Progenitor cell of endocrine pancreas (in vitro differentiated cells): ENCODE results near the gene IFT80. TPM values are rescaled to one million over a fixed set of nuclear protein-coding genes. Genes with fewer than 3 reads are reported as not detected.

Experiments used
- DNase-seq: peaks from one replicate; pipeline ENCODE4 v3.0.0; 2021; ENCODE audit warnings: low spot score; ENCODE audit not compliant: unreplicated experiment
- H3K27ac Mint-ChIP-seq: 2 replicates; pipeline ENCODE4 v1.8.0; 2021; ENCODE audit warnings: mild to moderate bottlenecking, moderate library complexity, mixed read lengths
- H3K27me3 Mint-ChIP-seq: 2 replicates; pipeline ENCODE4 v1.8.0; 2021; ENCODE audit warnings: mixed read lengths
- H3K36me3 Mint-ChIP-seq: 2 replicates; pipeline ENCODE4 v1.8.0; 2022; ENCODE audit warnings: mixed read lengths; ENCODE audit not compliant: insufficient read depth
- H3K4me1 Mint-ChIP-seq: 2 replicates; pipeline ENCODE4 v1.8.0; 2021; ENCODE audit warnings: low read depth, mixed read lengths
- H3K4me3 Mint-ChIP-seq: 2 replicates; pipeline ENCODE4 v1.8.0; 2021; ENCODE audit warnings: low read depth, mild to moderate bottlenecking, moderate library complexity, mixed read lengths
- H3K9me3 Mint-ChIP-seq: 2 replicates; pipeline ENCODE4 v1.8.0; 2021; ENCODE audit warnings: low read depth, mixed read lengths
- total RNA-seq: library from RNA; stranded (reverse); gene quantifications from 2 replicates; pipeline ENCODE4 v1.2.1, GENCODE V29; 2021
- TF ChIP-seq, protein P1 (sequence below): fragments of 200-600 bp; sonication (generic); IDR thresholded peaks from one replicate; pipeline ENCODE4 v1.5.0; 2021; ENCODE audit warnings: antibody characterized with exemption, mild to moderate bottlenecking; ENCODE audit not compliant: unreplicated experiment

The IFT80 gene
- total RNA-seq, 1 donor from 2014 or later, result 48.1 TPM

DNA sequence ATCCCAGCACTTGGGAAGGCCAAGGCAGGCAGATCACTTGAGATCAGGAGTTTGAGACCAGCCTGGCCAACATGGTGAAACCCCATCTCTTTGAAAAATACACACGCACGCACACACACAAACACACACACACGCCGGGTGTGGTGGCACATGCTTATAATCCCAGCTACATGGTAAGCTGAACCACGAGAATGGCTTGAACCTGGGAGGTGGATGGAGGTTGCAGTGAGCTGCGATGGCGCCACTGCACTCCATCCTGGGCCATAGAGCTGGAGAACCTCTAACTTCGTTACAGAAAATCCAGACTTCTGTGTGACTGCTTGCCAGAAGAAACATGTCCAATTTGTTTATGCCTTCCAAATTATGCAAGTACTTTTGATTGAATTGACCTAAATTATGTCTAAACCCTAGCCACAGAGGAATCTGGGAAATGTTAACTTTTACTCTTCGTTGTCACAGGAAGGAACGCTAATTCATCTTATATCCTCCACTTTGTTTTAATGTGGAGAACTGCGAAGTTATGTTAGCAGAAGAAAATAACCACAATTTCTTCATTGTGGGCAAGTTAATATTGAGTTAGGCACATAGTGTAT, 28.9 kb upstream of the IFT80 start:
- H3K9me3 Mint-ChIP-seq, result no peaks in the 10 kb centered on the region
- TF ChIP-seq, protein P1, sequence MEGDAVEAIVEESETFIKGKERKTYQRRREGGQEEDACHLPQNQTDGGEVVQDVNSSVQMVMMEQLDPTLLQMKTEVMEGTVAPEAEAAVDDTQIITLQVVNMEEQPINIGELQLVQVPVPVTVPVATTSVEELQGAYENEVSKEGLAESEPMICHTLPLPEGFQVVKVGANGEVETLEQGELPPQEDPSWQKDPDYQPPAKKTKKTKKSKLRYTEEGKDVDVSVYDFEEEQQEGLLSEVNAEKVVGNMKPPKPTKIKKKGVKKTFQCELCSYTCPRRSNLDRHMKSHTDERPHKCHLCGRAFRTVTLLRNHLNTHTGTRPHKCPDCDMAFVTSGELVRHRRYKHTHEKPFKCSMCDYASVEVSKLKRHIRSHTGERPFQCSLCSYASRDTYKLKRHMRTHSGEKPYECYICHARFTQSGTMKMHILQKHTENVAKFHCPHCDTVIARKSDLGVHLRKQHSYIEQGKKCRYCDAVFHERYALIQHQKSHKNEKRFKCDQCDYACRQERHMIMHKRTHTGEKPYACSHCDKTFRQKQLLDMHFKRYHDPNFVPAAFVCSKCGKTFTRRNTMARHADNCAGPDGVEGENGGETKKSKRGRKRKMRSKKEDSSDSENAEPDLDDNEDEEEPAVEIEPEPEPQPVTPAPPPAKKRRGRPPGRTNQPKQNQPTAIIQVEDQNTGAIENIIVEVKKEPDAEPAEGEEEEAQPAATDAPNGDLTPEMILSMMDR, result no peak
- H3K27me3 Mint-ChIP-seq, result no peaks in the 10 kb centered on the region
- peaks cover 18% of the 10 kb centered on the region for H3K36me3 Mint-ChIP-seq
- DNase-seq, result no peak
- no peak overlapping the region for H3K4me3 Mint-ChIP-seq
- no peaks in the 10 kb centered on the region for H3K4me1 Mint-ChIP-seq
- H3K27ac Mint-ChIP-seq, result no peak overlapping the region

DNA sequence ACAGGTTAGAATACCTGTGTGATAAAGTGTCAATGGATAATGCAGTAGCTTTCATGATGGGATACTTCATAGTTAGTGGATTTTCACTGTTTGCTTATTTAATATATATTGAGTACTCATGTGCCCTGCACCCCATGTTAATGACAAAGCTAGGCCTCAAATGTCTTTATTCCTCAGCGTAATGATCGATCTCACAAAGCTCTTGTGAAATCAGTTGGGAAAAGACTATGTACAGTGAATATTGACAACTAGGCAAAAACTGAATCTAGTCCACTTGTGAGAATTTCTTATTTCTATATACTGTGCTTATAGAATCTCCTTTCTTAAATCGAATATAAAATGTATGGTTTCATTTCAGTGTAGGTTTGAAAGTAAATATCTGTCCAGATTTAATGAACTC, 18.3 kb upstream of the IFT80 start:
- no peak overlapping the region for H3K27ac Mint-ChIP-seq
- H3K4me3 Mint-ChIP-seq, result no peak overlapping the region
- no peaks in the 10 kb centered on the region for H3K4me1 Mint-ChIP-seq
- DNase-seq, result no peak
- H3K27me3 Mint-ChIP-seq, result no peaks in the 10 kb centered on the region
- TF ChIP-seq, protein P1, result no peak
- no peaks in the 10 kb centered on the region for H3K9me3 Mint-ChIP-seq
- H3K36me3 Mint-ChIP-seq, result peaks cover 12% of the 10 kb centered on the region

DNA sequence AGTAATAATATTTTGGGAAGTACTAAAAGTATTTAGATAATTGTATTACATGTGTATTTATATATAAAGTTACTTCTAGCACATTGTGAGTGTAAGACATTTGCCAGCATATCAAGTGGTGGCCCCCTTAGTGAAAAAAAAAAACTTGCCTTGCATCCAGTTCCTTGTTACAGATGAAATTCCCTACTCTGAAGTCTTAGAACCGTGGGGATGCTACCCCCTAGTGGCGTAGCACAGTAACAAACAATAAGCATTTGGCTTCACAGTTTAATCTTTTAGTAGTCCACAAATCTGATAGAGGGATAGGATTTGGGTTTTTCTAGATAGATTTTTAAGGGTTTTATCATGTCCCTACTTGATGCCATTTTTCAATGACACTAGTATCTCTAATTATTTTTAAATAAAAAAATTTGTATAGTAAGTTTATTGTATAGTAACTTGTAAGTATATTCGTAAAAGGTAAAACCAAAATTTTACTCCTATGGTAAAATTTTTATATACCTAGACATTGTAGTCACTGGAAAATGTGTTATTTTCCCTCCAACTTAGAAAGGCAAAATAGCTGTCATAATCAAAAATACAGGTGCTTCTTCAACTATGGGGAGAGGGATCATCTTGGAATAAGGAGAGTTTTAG, 14.7 kb upstream of the IFT80 start:
- Mint-ChIP-seq H3K36me3 (peaks cover 11% of the 10 kb centered on the region), H3K9me3 (no peaks in the 10 kb centered on the region), H3K4me3 (no peak overlapping the region), H3K27me3 (no peaks in the 10 kb centered on the region), H3K4me1 (no peaks in the 10 kb centered on the region), H3K27ac (no peak overlapping the region)
- TF ChIP-seq, protein P1, result peak; percentile 94
- peak; percentile 51 for DNase-seq

DNA sequence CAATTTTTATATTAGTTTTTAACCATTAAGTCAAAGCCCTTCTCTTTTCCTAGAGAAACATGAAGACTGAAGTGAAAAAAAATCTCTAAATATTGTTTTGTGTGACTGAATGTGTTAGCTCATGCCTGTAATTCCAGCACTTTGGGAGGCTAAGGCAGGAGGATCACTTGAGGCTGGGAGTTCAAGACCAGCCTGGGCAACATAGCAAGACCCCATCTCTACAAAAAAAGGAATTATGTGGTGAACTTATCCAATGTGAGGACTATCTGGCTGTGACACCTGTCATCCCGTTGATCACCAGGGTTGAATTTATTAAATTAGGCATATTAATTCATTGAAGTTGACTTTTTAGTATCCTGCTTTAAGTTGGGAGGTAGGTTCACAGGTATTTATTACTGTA, 13.5 kb upstream of the IFT80 start:
- Mint-ChIP-seq H3K9me3 (no peaks in the 10 kb centered on the region), H3K4me1 (no peaks in the 10 kb centered on the region), H3K27ac (no peak overlapping the region), H3K27me3 (no peaks in the 10 kb centered on the region), H3K36me3 (peaks cover 11% of the 10 kb centered on the region), H3K4me3 (no peak overlapping the region)
- DNase-seq, result no peak
- TF ChIP-seq, protein P1, result no peak

DNA sequence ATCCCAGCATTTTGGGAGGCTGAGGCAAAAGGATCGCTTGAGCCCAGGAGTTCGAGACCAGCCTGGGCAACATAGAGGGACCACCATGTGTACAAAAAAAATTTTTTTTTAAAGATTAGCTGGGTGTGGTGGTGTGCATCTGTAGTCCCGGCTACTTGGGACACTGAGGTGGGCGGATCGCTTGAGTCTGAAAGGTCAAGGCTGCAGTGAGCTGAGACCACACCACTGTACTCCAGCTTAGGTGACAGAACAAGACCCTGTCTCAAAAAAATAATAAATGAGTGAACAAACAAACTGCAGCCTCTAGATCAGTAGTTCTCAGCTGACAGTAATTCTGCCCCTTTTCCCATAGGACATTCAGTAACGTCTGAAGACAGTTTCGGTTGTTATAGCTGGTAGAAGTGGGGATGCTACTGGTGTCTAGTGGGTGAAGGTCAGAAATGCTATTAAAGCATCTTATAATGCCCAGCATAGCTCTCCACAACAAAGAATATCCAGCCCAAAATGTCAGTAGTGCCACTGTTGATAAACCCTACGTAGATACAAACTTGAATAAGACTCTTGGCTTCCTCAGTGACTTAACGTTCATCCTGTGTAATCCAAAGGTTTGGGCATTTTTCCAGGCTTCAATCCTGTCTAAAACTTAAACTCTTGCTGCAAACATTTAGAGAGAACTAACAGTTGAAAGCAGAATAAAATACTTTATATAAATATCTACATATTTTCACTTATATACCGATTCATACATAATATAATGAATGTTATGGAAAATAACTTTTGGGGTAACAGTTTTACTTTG, 11.0 kb upstream of the IFT80 start:
- no peak overlapping the region for H3K27ac Mint-ChIP-seq
- peaks cover 5% of the 10 kb centered on the region for H3K36me3 Mint-ChIP-seq
- DNase-seq, result no peak
- H3K27me3 Mint-ChIP-seq, result no peaks in the 10 kb centered on the region
- TF ChIP-seq, protein P1, result no peak
- no peak overlapping the region for H3K4me3 Mint-ChIP-seq
- no peaks in the 10 kb centered on the region for H3K4me1 Mint-ChIP-seq
- no peaks in the 10 kb centered on the region for H3K9me3 Mint-ChIP-seq
